H1 (cell line): ENCODE results near the gene KIAA1328. TPM values are rescaled to one million over a fixed set of nuclear protein-coding genes. Genes with fewer than 3 reads are reported as not detected.

Experiments
- CHD7 ChIP-seq: fragments of 300-600 bp; sonication (generic); IDR thresholded peaks from 2 replicates; pipeline ENCODE4 v1.7.1; 2012; ENCODE audit warnings: low read length, moderate library complexity, mild to moderate bottlenecking, inconsistent platforms; ENCODE audit not compliant: insufficient replicate concordance
- CREB1 ChIP-seq: IDR thresholded peaks from 2 replicates; pipeline ENCODE4 v1.6.1; 2012; ENCODE audit warnings: inconsistent platforms
- EZH2 ChIP-seq: fragments of 200-600 bp; sonication (generic); IDR thresholded peaks from 2 replicates; pipeline ENCODE4 v1.7.1; 2012; ENCODE audit warnings: low read depth, mild to moderate bottlenecking, moderate library complexity, low read length, inconsistent platforms; ENCODE audit not compliant: severe bottlenecking
- KDM1A ChIP-seq: fragments of 200-600, 300-600 bp; sonication (generic); IDR thresholded peaks from 2 replicates; pipeline ENCODE4 v1.7.1; 2016; ENCODE audit warnings: mild to moderate bottlenecking, low read length, borderline replicate concordance
- KDM5A ChIP-seq: fragments of 200-600 bp; IDR thresholded peaks from 2 replicates; pipeline ENCODE4 v1.7.1; 2012; ENCODE audit warnings: mild to moderate bottlenecking, low read length, inconsistent platforms, mixed read lengths
- POLR2A ChIP-seq, 2 experiments: IDR thresholded peaks; 1 replicate in 1 of 2; 2 replicates in 1 of 2; pipeline ENCODE4 v1.6.1; 2011; ENCODE audit warnings: low read depth in 2 of 2, low read length in 2 of 2, mild to moderate bottlenecking in 2 of 2; ENCODE audit errors: control extremely low read depth in 1 of 2
- POU5F1 ChIP-seq: IDR thresholded peaks from 2 replicates; pipeline ENCODE4 v1.6.1; 2011; ENCODE audit warnings: low read depth, mild to moderate bottlenecking, low read length, moderate library complexity
- polyA plus RNA-seq, 7 experiments: library from polyadenylated mRNA; depleted of rRNA in 3 of 7; stranded (reverse) in 5 of 7; unstranded in 2 of 7; fragments of >200 nt in 5 of 7; fragments of 200-250 nt in 2 of 7; gene quantifications; 1 replicate in 5 of 7; 2 replicates in 1 of 7; 4 replicates in 1 of 7; pipeline versions ENCODE4 v1.2.1 to v1.2.3, GENCODE V29; 2011 to 2013; ENCODE audit warnings: missing spikeins in 2 of 7, mixed read lengths in 2 of 7
- total RNA-seq: library from RNA; stranded (reverse); fragmentation: NEBNext Ultra II Directional; extraction: Animal tissue kit (Norgen Biotek cat#: 25700); gene quantifications from 2 replicates; pipeline ENCODE4 v1.2.1, GENCODE V29; 2021

The KIAA1328 gene
- total and polyA plus RNA-seq, 2 of the 8 experiments (the other 6 are each of a cell fraction or from before 2014, with no cell fraction given), result 2.6 to 5.7 TPM

DNA sequence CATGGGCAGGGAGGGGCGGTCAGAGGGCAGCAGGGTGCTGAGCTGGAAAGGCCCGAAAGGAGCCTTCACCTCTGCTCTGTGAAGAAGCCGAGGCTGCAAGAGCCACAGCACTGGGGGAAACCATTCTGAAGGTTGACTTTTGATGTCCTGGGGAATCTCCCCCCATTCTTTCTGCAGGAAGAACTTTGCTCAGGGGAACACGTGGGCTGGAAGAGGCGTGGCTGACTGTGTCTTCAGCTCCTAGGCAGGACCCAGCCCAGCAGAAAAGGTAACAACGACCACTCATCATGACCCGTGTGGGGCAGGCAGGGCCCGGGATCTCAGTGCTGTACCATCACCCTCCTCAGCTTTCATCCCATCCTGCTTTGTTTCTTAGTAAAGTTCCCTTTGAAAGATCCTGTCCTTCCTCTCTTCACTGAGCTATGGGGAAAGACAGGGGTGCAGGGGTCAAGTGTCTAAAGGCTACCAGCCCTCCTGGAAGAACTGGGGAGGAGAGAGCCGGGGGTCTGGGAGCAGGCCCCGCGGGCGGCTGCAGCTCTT lies 424.0 kb downstream of the KIAA1328 start (continued):
- TF ChIP-seq CHD7 (no peak), KDM1A (no peak), POU5F1 (no peak), EZH2 (no peak), CREB1 (no peak), POLR2A (IDR thresholded peaks at IDR 0.05; ENCODE audit: control extremely low read depth in 1 of 2, low read depth in 2 of 2, low read length in 2 of 2) (no peak), KDM5A (no peak)
